Stomach (tissue), 4 donors: ENCODE measurements around the gene VPS36.

ENCODE experiments used
- EP300 ChIP-seq: sonication (generic); formaldehyde crosslinking; IDR thresholded peaks from one replicate; pipeline ENCODE4 v1.6.1; 2017; ENCODE audit warnings: antibody characterized with exemption
- POLR2A ChIP-seq, 4 donors: fragments of 450-650 bp; IDR thresholded peaks; one replicate each; pipeline ENCODE4 v1.6.1; 2016; ENCODE audit warnings: antibody characterized with exemption in 4 of 4, control low read depth in 2 of 4, mild to moderate bottlenecking in 1 of 4, moderate library complexity in 1 of 4
- POLR2AphosphoS5 ChIP-seq, 3 donors: sonication (generic); formaldehyde crosslinking; IDR thresholded peaks; one replicate each; pipeline ENCODE4 v1.6.1; 2016; ENCODE audit warnings: antibody characterized with exemption in 3 of 3
- TF ChIP-seq, protein P1 (sequence below), 7 experiments: fragments of 450-650 bp in 4 of 7; fragments of 200-600 bp in 3 of 7; sonication (generic) in 3 of 7; IDR thresholded peaks; one replicate each; pipeline ENCODE4 v1.5.1; 2016 to 2019; ENCODE audit warnings: antibody characterized with exemption in 7 of 7, control low read depth in 2 of 7, mild to moderate bottlenecking in 1 of 7

DNA sequence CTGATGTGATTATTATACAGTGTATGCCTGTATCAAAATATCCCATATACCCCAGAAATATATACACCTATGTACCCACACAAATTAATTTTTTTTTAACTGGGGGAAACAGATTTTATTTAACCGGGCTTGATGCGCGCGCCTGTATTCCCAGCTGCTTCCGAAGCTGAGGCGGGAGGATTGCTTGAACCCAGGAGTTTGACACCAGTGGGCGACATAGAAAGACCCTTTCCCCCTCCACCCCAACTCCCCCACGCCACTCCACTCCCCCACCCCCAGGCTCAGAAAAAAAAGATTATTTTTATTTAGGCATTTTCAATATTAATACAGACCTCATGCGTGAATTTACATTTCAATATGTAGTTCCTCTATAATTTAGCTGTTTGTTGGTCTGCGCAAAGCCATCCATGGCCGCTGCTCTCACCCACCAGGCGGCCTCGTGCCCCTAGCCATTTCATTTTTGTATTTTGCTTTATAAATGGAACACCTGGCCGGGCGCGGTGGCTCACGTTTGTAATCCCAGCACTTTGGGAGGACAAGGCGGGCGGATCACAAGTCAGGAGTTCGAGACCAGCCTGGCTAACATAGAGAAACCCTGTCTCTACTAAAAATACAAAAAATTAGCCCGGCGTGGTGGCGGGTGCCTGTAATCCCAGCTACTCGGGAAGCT is 836 bp upstream of the VPS36 start:
- no peak for TF ChIP-seq POLR2A (IDR thresholded peaks at IDR 0.05)
- TF ChIP-seq, protein P1, sequence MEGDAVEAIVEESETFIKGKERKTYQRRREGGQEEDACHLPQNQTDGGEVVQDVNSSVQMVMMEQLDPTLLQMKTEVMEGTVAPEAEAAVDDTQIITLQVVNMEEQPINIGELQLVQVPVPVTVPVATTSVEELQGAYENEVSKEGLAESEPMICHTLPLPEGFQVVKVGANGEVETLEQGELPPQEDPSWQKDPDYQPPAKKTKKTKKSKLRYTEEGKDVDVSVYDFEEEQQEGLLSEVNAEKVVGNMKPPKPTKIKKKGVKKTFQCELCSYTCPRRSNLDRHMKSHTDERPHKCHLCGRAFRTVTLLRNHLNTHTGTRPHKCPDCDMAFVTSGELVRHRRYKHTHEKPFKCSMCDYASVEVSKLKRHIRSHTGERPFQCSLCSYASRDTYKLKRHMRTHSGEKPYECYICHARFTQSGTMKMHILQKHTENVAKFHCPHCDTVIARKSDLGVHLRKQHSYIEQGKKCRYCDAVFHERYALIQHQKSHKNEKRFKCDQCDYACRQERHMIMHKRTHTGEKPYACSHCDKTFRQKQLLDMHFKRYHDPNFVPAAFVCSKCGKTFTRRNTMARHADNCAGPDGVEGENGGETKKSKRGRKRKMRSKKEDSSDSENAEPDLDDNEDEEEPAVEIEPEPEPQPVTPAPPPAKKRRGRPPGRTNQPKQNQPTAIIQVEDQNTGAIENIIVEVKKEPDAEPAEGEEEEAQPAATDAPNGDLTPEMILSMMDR (IDR thresholded peaks at IDR 0.05) = no peak
- TF ChIP-seq EP300 = no peak
- no peak for TF ChIP-seq POLR2AphosphoS5 (IDR thresholded peaks at IDR 0.05)
